Activated T-cell treated with anti-CD3 and anti-CD28 coated beads, Interleukin-2, amount 50 U/mL, for 4 hours (primary cell): Measurements from ENCODE around the gene BAHD1. TPM values are rescaled to one million over a fixed set of nuclear protein-coding genes. Genes with fewer than 3 reads are reported as not detected.

Source experiments
- ATAC-seq, 2 donors: fragments of 200-7000 bp; cut with Tn5 transposase; one replicate each; pipeline ENCODE4 v1.10.0; 2021
- DNase-seq: peaks from one replicate; pipeline ENCODE4 v3.0.0-alpha.2; 2020
- H3K27me3 Mint-ChIP-seq: one replicate; pipeline ENCODE4 v1.8.0; 2021; ENCODE audit warnings: low read depth, mixed read lengths
- H3K36me3 Mint-ChIP-seq: one replicate; pipeline ENCODE4 v1.8.0; 2022; ENCODE audit warnings: mixed read lengths; ENCODE audit not compliant: insufficient read depth
- H3K4me1 Mint-ChIP-seq: one replicate; pipeline ENCODE4 v1.8.0; 2021; ENCODE audit warnings: low read depth, mixed read lengths
- H3K4me3 Mint-ChIP-seq: one replicate; pipeline ENCODE4 v1.8.0; 2021; ENCODE audit warnings: mild to moderate bottlenecking, moderate library complexity, mixed read lengths
- H3K9me3 Mint-ChIP-seq: one replicate; pipeline ENCODE4 v1.8.0; 2021; ENCODE audit warnings: mixed read lengths
- total RNA-seq, 3 donors: library from RNA; stranded (reverse); gene quantifications; one replicate each; pipeline ENCODE4 v1.2.1, GENCODE V29; 2021

The BAHD1 gene
- total RNA-seq, result 10 to 100 TPM; 28.0 to 31.6 (median 31.5) TPM

- Mint-ChIP-seq H3K9me3 (no peaks in the 10 kb centered on the region), H3K4me1 (peaks cover 60% of the 10 kb centered on the region), H3K36me3 (no peaks in the 10 kb centered on the region), H3K27me3 (peaks cover 26% of the 10 kb centered on the region), H3K4me3 (peak within 1 kb of the TSS; percentile 88)
- peak; percentile 88 to 90 for ATAC-seq
- DNase-seq, result peak; percentile 95
These were observed at the start of gene BAHD1 for GRCh38 chr15:40440743-40441564. Gene BAHD1, plus strand, starts transcription at chr15:40440953. Its CDS starts 17,512 bp downstream, at chr15:40458465.

- ATAC-seq, result no peak
- Mint-ChIP-seq H3K9me3 (no peaks in the 10 kb centered on the region), H3K36me3 (peaks cover 24% of the 10 kb centered on the region), H3K27me3 (no peaks in the 10 kb centered on the region), H3K4me1 (peaks cover 6% of the 10 kb centered on the region), H3K4me3 (no peak overlapping the region)
- DNase-seq, result no peak
These were observed 47.5 kb upstream of the BAHD1 start for GRCh38 chr15:40392986-40393948.

GRCh38 chr15:40397688-40398412 lies 42.9 kb upstream of the BAHD1 start:
- ATAC-seq (no peak), DNase-seq (no peak)
- H3K9me3 Mint-ChIP-seq, result no peaks in the 10 kb centered on the region
- H3K4me1 Mint-ChIP-seq, result peaks cover 20% of the 10 kb centered on the region
- no peak overlapping the region for H3K4me3 Mint-ChIP-seq
- peaks cover 5% of the 10 kb centered on the region for H3K36me3 Mint-ChIP-seq
- no peaks in the 10 kb centered on the region for H3K27me3 Mint-ChIP-seq

- ATAC-seq (peak; percentile 90 to 92), DNase-seq (no peak)
- Mint-ChIP-seq H3K9me3 (no peaks in the 10 kb centered on the region), H3K4me1 (peaks cover 20% of the 10 kb centered on the region), H3K4me3 (peak overlapping the region; percentile 39), H3K27me3 (no peaks in the 10 kb centered on the region), H3K36me3 (peaks cover 3% of the 10 kb centered on the region)
These were observed 42.3 kb upstream of the BAHD1 start for GRCh38 chr15:40398413-40398873.

- DNase-seq, result no peak
- H3K27me3 Mint-ChIP-seq, result no peaks in the 10 kb centered on the region
These were observed 41.4 kb upstream of the BAHD1 start for GRCh38 chr15:40399370-40399769.

GRCh38 chr15:40405501-40406381 lies 35.0 kb upstream of the BAHD1 start, which contains the start of gene IVD:
Gene IVD, plus strand, starts transcription at chr15:40405795. Its CDS starts 33 bp downstream, at chr15:40405828.
- Mint-ChIP-seq H3K36me3 (peaks cover 10% of the 10 kb centered on the region), H3K4me1 (peaks cover 42% of the 10 kb centered on the region), H3K9me3 (no peaks in the 10 kb centered on the region)

More at GRCh38 chr15:40399370-40399769, 41.4 kb upstream of the BAHD1 start:
- Mint-ChIP-seq H3K4me3 (no peak overlapping the region), H3K36me3 (no peaks in the 10 kb centered on the region), H3K9me3 (no peaks in the 10 kb centered on the region), H3K4me1 (peaks cover 25% of the 10 kb centered on the region)
- no peak for ATAC-seq

GRCh38 chr15:40407330-40407990 lies 33.3 kb upstream of the BAHD1 start:
- no peak for ATAC-seq
- Mint-ChIP-seq H3K36me3 (peaks cover 25% of the 10 kb centered on the region), H3K4me1 (peaks cover 42% of the 10 kb centered on the region), H3K27me3 (no peaks in the 10 kb centered on the region), H3K4me3 (peak overlapping the region; percentile 40), H3K9me3 (no peaks in the 10 kb centered on the region)
- no peak for DNase-seq

More at GRCh38 chr15:40405501-40406381, 35.0 kb upstream of the BAHD1 start, which contains the start of gene IVD:
- ATAC-seq, result peak; percentile 98 to 99
- peak within 1 kb of the TSS; percentile 88 for H3K4me3 Mint-ChIP-seq
- DNase-seq, result peak; percentile 80
- H3K27me3 Mint-ChIP-seq, result no peaks in the 10 kb centered on the region

GRCh38 chr15:40409366-40409765 lies 31.4 kb upstream of the BAHD1 start:
- Mint-ChIP-seq H3K4me1 (peaks cover 36% of the 10 kb centered on the region), H3K36me3 (peaks cover 29% of the 10 kb centered on the region), H3K4me3 (no peak overlapping the region), H3K9me3 (no peaks in the 10 kb centered on the region), H3K27me3 (no peaks in the 10 kb centered on the region)
- DNase-seq, result no peak
- ATAC-seq, result no peak

GRCh38 chr15:40410476-40410875 lies 30.3 kb upstream of the BAHD1 start:
- peaks cover 26% of the 10 kb centered on the region for H3K4me1 Mint-ChIP-seq
- no peak overlapping the region for H3K4me3 Mint-ChIP-seq
- DNase-seq (no peak), ATAC-seq (no peak)
- H3K36me3 Mint-ChIP-seq, result peaks cover 38% of the 10 kb centered on the region
- H3K9me3 Mint-ChIP-seq, result no peaks in the 10 kb centered on the region
- no peaks in the 10 kb centered on the region for H3K27me3 Mint-ChIP-seq

GRCh38 chr15:40412095-40412759 lies 28.5 kb upstream of the BAHD1 start:
- Mint-ChIP-seq H3K36me3 (peaks cover 39% of the 10 kb centered on the region), H3K9me3 (no peaks in the 10 kb centered on the region), H3K27me3 (no peaks in the 10 kb centered on the region), H3K4me1 (peaks cover 17% of the 10 kb centered on the region), H3K4me3 (no peak overlapping the region)
- ATAC-seq (no peak), DNase-seq (no peak)

GRCh38 chr15:40413036-40413435 lies 27.7 kb upstream of the BAHD1 start:
- H3K9me3 Mint-ChIP-seq, result no peaks in the 10 kb centered on the region
- peaks cover 36% of the 10 kb centered on the region for H3K36me3 Mint-ChIP-seq
- H3K27me3 Mint-ChIP-seq, result no peaks in the 10 kb centered on the region
- no peak for DNase-seq
- no peak for ATAC-seq
- no peak overlapping the region for H3K4me3 Mint-ChIP-seq
- H3K4me1 Mint-ChIP-seq, result peaks cover 10% of the 10 kb centered on the region

GRCh38 chr15:40414816-40415215 lies 25.9 kb upstream of the BAHD1 start:
- H3K4me1 Mint-ChIP-seq, result peaks cover 3% of the 10 kb centered on the region
- H3K4me3 Mint-ChIP-seq, result no peak overlapping the region
- ATAC-seq (no peak), DNase-seq (no peak)
- peaks cover 40% of the 10 kb centered on the region for H3K36me3 Mint-ChIP-seq
- H3K27me3 Mint-ChIP-seq, result no peaks in the 10 kb centered on the region
- no peaks in the 10 kb centered on the region for H3K9me3 Mint-ChIP-seq
